GM12878 (cell line): Measurements from ENCODE around the gene SFXN5. TPM values are rescaled to one million over a fixed set of nuclear protein-coding genes. Genes with fewer than 3 reads are reported as not detected.

ENCODE experiments used
- ATAC-seq: fragments of 200-7000 bp; cut with Tn5 transposase; 3 replicates; pipeline ENCODE4 v1.9.1; 2020; ENCODE audit warnings: mild to moderate bottlenecking, moderate library complexity
- BruUV-seq: library from RNA; stranded (reverse); fragments of 400-500 nt; replicated peaks from 2 replicates; lab custom pipeline; 2021; lab: Mats Ljungman, UMichigan
- CTCF ChIA-PET: fragments of 300-600 bp; sonication (Branson Sonifier 250); formaldehyde crosslinking; extraction: SDS; loops from one replicate; lab custom pipeline; 2021; ENCODE audit warnings: inconsistent platforms; lab: Yijun Ruan, JAX
- POLR2A ChIA-PET: fragments of 350-600 bp; formaldehyde crosslinking; extraction: SDS; loops from one replicate; lab custom pipeline; 2021; ENCODE audit warnings: inconsistent platforms; lab: Charles Lee
- RAD21 ChIA-PET: fragments of 300-600 bp; sonication (Branson Sonifier 250); formaldehyde crosslinking; loops from one replicate; lab custom pipeline; 2023; ENCODE audit warnings: antibody characterized with exemption; ENCODE audit not compliant: unreplicated experiment; lab: Charles Lee
- SMC1A ChIA-PET: fragments of 300-600 bp; sonication (Branson Sonifier 250); formaldehyde crosslinking; loops from one replicate; lab custom pipeline; 2023; ENCODE audit not compliant: unreplicated experiment, uncharacterized antibody; lab: Charles Lee
- DNase-seq: peaks from one replicate; pipeline ENCODE4 v3.0.0-alpha.2; 2011; ENCODE audit warnings: low read depth, low spot score
- FAIRE-seq: peaks from 3 replicates; lab custom pipeline; 2011; peaks lifted over from hg19 to GRCh38; lab: Jason Lieb, UNC
- H2AFZ ChIP-seq: 2 replicates; pipeline ENCODE4 v1.6.0; 2011; ENCODE audit warnings: low read depth, low read length, control low read depth; ENCODE audit not compliant: control insufficient read depth
- H3K27ac ChIP-seq: 2 replicates; pipeline ENCODE4 v1.5.1; 2011; ENCODE audit warnings: control low read depth; ENCODE audit not compliant: control insufficient read depth, insufficient read depth
- H3K27me3 ChIP-seq, 2 experiments: replicated peaks in 1 of 2; 2 replicates each; pipeline versions ENCODE4 v1.6.0 to v1.6.1; 2011; ENCODE audit warnings: low read length in 1 of 2; ENCODE audit not compliant: control insufficient read depth in 2 of 2, insufficient read depth in 2 of 2
- H3K36me3 ChIP-seq, 2 experiments: 2 replicates each; pipeline ENCODE4 v1.5.1; 2011; ENCODE audit warnings: low read length in 1 of 2; ENCODE audit not compliant: control insufficient read depth in 2 of 2, insufficient read depth in 2 of 2
- H3K4me1 ChIP-seq: 2 replicates; pipeline ENCODE4 v1.6.1; 2011; ENCODE audit warnings: mild to moderate bottlenecking, low read length, moderate library complexity, mixed read lengths; ENCODE audit not compliant: control insufficient read depth, insufficient read depth
- H3K4me2 ChIP-seq: 2 replicates; pipeline ENCODE4 v1.6.0; 2011; ENCODE audit warnings: control low read depth; ENCODE audit not compliant: control insufficient read depth, insufficient read depth
- H3K4me3 ChIP-seq: fragments of 200-600 bp; sonication (generic); 2 replicates; pipeline ENCODE4 v1.5.1; 2016
- H3K79me2 ChIP-seq: 2 replicates; pipeline ENCODE4 v1.6.0; 2011; ENCODE audit warnings: low read length; ENCODE audit not compliant: control insufficient read depth, insufficient read depth
- H3K9ac ChIP-seq: 2 replicates; pipeline ENCODE4 v1.8.0; 2011; ENCODE audit warnings: low read length, control low read depth, mixed read lengths; ENCODE audit not compliant: control insufficient read depth, insufficient read depth
- H3K9me3 ChIP-seq: replicated peaks from 3 replicates; pipeline ENCODE4 v1.5.1; 2011; ENCODE audit warnings: mild to moderate bottlenecking, low read length; ENCODE audit not compliant: control insufficient read depth, insufficient read depth
- H4K20me1 ChIP-seq: 2 replicates; pipeline ENCODE4 v1.6.0; 2011; ENCODE audit not compliant: control insufficient read depth, insufficient read depth
- BCL3 ChIP-seq: IDR thresholded peaks from 2 replicates; pipeline ENCODE4 v1.6.1; 2011; ENCODE audit warnings: borderline replicate concordance, low read depth, mild to moderate bottlenecking, moderate library complexity, low read length; ENCODE audit not compliant: insufficient read depth, poor library complexity, severe bottlenecking
- CTCF ChIP-seq, 3 experiments: IDR thresholded peaks in 2 of 3; conservative IDR thresholded peaks in 1 of 3; 2 replicates each; pipeline ENCODE4 v1.5.1; 2011; ENCODE audit warnings: low read depth in 3 of 3, low read length in 3 of 3, mild to moderate bottlenecking in 3 of 3, control low read depth in 2 of 3, moderate library complexity in 2 of 3, inconsistent platforms in 1 of 3, mixed read lengths in 1 of 3; ENCODE audit not compliant: control insufficient read depth in 2 of 3, insufficient read depth in 1 of 3; ENCODE audit errors: extremely low read depth in 1 of 3
- ESRRA ChIP-seq: IDR thresholded peaks from 2 replicates; pipeline ENCODE4 v1.6.1; 2012; ENCODE audit warnings: mild to moderate bottlenecking, low read length, improper control_type of control experiment
- HCFC1 ChIP-seq: fragments of 150-350 bp; IDR thresholded peaks from 2 replicates; pipeline ENCODE4 v1.6.1; 2014; ENCODE audit warnings: low read length
- NRF1 ChIP-seq: conservative IDR thresholded peaks from 2 replicates; pipeline ENCODE4 v1.6.1; 2011; ENCODE audit warnings: mild to moderate bottlenecking, low read depth, low read length, improper control_type of control experiment
- PRDM15 ChIP-seq: fragments of 450-650 bp; formaldehyde crosslinking; IDR thresholded peaks from 2 replicates; pipeline ENCODE4 v1.4.0; 2020; ENCODE audit warnings: mild to moderate bottlenecking, moderate library complexity
- RBBP5 ChIP-seq: fragments of 200-600 bp; sonication (generic); conservative IDR thresholded peaks from 2 replicates; pipeline ENCODE4 v1.6.1; 2016
- TAF1 ChIP-seq: IDR thresholded peaks from 2 replicates; pipeline ENCODE4 v1.6.1; 2011; ENCODE audit warnings: mild to moderate bottlenecking, low read depth, low read length, borderline replicate concordance
- ZNF687 ChIP-seq: fragments of 450-650 bp; IDR thresholded peaks from 2 replicates; pipeline ENCODE4 v1.6.1; 2017; ENCODE audit warnings: mild to moderate bottlenecking, moderate library complexity
- WGBS: methylation state at CpG from one replicate; pipeline ENCODE4 v1.1.6; 2016; ENCODE audit warnings: low lambda C conversion rate; ENCODE audit not compliant: insufficient replicate concordance, insufficient coverage; ENCODE audit errors: missing lambda C conversion rate; 5-methylcytosine and 5-hydroxymethylcytosine counted together
- in situ Hi-C: fragments of 300-500 bp; cut with MboI; formaldehyde crosslinking; loops from 9 replicates; pipeline ENCODE4 v1.14.3; 2018; ENCODE audit warnings: mixed read lengths
- intact Hi-C: fragments of 100-400 bp; cut with micrococcal nuclease; formaldehyde crosslinking; loops from one replicate; pipeline ENCODE4 v1.14.2; 2022; ENCODE audit not compliant: unreplicated experiment
- polyA plus RNA-seq, 11 experiments: library from polyadenylated mRNA; depleted of rRNA in 4 of 11; unstranded in 6 of 11; stranded (reverse) in 5 of 11; fragments of >200 nt; fragmentation: Nextera tagmentation in 4 of 11; fragmentation: Illumina TruSeq in 1 of 11; extraction: Ambion mirVana in 4 of 11; extraction: Trizol in 1 of 11; gene quantifications; 1 replicate in 1 of 11; 2 replicates in 10 of 11; pipeline versions ENCODE4 v1.2.1 to v1.2.3, GENCODE V29; 2011 to 2016; ENCODE audit warnings: inconsistent platforms in 2 of 11, missing spikeins in 2 of 11, low read depth in 1 of 11
- total RNA-seq, 4 experiments: library from RNA; depleted of rRNA in 3 of 4; stranded (reverse); fragments of >200 nt in 3 of 4; fragmentation: Illumina TruSeq in 1 of 4; extraction: Trizol in 1 of 4; gene quantifications; 2 replicates each; pipeline versions ENCODE4 v1.2.1 to v1.2.3, GENCODE V29; 2013 to 2021

The SFXN5 gene
- total and polyA plus RNA-seq, 10 of the 15 experiments (the other 5 are each of a cell fraction or from before 2014, with no cell fraction given) = 3.3 to 15.9 (median 11.2) TPM

- BruUV-seq = no TSS peak
- no peak overlapping the region for H3K27ac ChIP-seq
- FAIRE-seq (no peak), ATAC-seq (no peak), DNase-seq (no peak)
- ChIA-PET CTCF (interaction anchor here (1.6 to 5.0 kb wide), 3 partner anchors 14 to 59 kb away, joined by 4 to 62 read pairs (median 5); no protein-coding TSS in a partner anchor), SMC1A (interaction anchor here (1.7 to 2.1 kb wide), 2 partner anchors 59 kb away, joined by 5 to 13 read pairs; no protein-coding TSS in a partner anchor), RAD21 (interaction anchor here (3.3 kb wide), 1 partner anchor 60 kb away, joined by 16 read pairs; no protein-coding TSS in a partner anchor), POLR2A (interaction anchor here (0.6 kb wide), 1 partner anchor 82 kb away, joined by 9 read pairs; no protein-coding TSS in a partner anchor)
- no peak overlapping the region for H3K4me2 ChIP-seq
- intact Hi-C loops = no loop called here
- no peaks in the 10 kb centered on the region for H3K79me2 ChIP-seq
- no peak overlapping the region for H3K4me3 ChIP-seq
- H3K4me1 ChIP-seq = no peaks in the 10 kb centered on the region
- no peaks in the 10 kb centered on the region for H3K27me3 ChIP-seq
- no peak for TF ChIP-seq TAF1
- no peak for TF ChIP-seq ZNF687
- TF ChIP-seq CTCF (IDR thresholded peaks at IDR 0.05 in 2 of 3, conservative IDR thresholded peaks at IDR 0.05 in 1 of 3; ENCODE audit: control insufficient read depth in 2 of 3, extremely low read depth in 1 of 3, insufficient read depth in 1 of 3, low read depth in 3 of 3, low read length in 3 of 3) = no peak
- TF ChIP-seq RBBP5 = no peak
- no peak for TF ChIP-seq NRF1
- TF ChIP-seq ESRRA = no peak
- TF ChIP-seq PRDM15 (CRISPR knock-in tag) = no peak
- TF ChIP-seq BCL3 = no peak
- TF ChIP-seq HCFC1 = no peak
- H3K9ac ChIP-seq = no peak overlapping the region
- H3K9me3 ChIP-seq = no peaks in the 10 kb centered on the region
- H2AFZ ChIP-seq = no peak overlapping the region
- WGBS = 80% methylated on average over 14 of the region's 14 CpGs
- in situ Hi-C loops = no loop called here
- no peaks in the 10 kb centered on the region for H4K20me1 ChIP-seq
- H3K36me3 ChIP-seq = no peaks in the 10 kb centered on the region
Observed at GRCh38 chr2:72952961-72953360, 118.6 kb downstream of the SFXN5 start.
